Inferior parietal cortex (tissue), 1 donor: ENCODE measurements around the gene ALDH1A3.

ENCODE experiments used
- DNase-seq: peaks from one replicate; pipeline ENCODE4 v3.0.0-alpha.2; 2016; ENCODE audit errors: extremely low spot score

The ALDH1A3 gene

DNA sequence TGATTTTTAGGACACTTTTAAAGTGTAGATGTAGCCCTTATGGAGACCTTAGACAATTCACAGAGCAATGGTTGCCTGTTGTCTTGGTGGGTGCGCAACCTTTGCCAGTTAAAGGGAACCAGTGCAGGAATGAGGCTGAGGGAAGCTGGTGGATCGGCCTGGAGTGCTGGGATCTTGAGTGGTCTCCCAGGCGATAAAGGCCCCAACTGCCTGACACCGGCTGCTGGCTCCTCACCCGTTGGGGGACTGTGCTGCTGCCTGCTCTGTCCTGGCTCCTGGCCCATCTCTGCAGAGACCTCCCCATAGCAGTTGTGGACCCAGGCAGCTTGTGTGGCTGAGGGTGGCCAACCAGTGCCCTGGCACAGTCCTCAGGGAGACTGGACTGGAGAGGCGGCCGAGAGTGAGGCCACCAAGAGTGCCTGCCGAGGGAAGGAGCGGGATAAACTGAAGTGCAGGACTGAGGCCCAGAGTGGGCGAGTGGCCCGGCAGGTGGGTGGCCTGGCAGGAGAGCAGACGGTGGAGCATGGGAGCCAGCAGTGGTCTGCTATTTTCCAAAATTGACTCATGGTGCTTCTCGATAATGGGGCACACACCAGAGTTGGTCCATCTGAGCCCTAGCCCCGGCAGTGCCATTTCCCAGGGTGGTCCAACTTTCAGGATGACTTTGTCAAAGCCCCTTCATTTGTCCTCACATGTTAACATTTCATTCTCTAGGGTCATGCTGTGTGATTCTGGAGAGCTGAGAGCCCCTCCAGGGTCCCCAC lies 2.1 kb downstream of the ALDH1A3 start:
- DNase-seq: no peak

DNA sequence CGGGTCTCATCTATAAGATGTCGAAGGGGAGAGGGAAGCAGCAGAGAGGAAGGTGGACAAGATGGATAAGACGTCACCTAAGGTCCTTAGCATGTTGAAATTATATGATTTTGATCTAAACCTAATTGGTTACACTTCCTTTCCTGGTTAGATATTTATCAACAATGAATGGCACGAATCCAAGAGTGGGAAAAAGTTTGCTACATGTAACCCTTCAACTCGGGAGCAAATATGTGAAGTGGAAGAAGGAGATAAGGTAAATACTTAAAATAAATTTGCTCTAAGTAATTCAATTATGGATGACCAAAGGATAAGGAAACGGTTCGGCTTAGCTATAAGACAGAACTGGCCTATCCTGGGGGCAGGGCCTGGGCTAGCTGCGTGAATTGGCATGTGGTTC lies 5.5 kb downstream of the ALDH1A3 start:
- no peak for DNase-seq

DNA sequence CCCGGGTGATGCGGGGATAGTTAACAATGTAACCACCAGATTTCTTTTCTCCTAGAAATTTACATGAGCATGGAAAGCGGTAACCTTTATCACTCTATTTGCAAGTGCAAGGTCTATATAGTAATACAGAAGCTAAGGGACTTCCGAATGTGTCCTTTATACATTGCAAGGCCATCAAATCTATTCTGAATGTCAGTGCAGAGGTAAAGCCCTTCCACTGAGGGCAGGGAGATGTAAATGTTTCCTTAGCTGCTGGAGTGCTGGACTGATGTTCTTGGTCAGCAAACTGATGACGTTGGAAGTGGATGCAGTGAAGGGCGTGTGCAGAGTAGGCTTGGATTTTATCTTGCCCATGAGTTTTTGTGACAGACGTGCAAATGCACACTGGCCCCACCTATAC lies 6.2 kb downstream of the ALDH1A3 start:
- no peak for DNase-seq

DNA sequence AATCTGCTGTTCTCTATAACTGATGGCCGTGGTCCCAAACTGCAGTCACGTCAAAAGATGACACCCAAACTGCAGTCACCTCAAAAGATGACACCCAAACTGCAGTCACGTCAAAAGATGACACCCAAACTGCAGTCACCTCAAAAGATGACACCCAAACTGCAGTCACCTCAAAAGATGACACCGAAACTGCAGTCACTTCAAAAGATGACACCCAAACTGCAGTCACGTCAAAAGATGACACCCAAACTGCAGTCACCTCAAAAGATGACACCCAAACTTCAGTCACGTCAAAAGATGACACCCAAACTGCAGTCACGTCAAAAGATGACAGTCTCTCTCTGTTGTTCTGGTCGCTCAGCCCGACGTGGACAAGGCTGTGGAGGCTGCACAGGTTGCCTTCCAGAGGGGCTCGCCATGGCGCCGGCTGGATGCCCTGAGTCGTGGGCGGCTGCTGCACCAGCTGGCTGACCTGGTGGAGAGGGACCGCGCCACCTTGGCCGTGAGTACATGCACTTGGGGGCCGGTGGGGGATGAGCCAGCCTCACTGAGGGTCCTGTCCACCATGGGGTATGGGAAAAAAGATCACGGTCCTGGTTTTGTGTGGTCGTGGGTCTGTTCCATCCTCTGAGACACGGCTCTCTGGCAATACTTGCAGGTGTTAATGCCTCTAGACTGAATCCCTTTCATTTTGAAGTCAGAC lies 7.7 kb downstream of the ALDH1A3 start:
- no peak for DNase-seq

DNA sequence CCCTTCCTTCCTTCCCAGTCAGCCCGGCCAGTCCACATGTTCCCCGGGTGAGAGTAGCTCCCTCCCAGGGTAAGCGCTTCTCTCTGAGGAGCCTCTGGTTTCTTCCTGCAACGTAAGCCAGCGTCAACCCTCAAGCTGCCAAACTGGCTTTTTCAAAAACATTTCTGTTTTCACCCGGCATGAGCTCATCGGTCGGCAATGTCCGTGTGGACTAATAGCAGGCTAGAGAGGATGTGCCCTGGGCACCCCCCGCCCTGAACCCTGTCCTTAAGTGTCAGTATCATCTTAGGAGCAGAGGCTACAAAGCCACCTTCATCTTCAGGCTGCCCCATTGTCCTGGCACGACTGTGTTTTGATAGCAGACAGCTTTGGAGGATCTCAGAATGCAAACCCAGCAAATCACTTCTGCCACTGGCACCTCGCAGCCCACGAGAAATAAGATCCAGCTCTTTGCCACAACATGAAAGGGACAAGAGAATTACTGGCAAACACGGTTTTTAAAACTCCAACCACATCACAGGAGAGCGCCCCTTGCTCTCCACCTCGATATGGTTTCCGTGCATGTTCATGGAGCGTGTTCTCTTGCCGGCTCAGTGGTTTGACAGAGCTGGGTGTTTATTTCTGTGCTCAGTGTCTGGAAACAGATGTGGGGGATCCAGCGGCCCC lies 9.9 kb downstream of the ALDH1A3 start:
- DNase-seq: no peak

DNA sequence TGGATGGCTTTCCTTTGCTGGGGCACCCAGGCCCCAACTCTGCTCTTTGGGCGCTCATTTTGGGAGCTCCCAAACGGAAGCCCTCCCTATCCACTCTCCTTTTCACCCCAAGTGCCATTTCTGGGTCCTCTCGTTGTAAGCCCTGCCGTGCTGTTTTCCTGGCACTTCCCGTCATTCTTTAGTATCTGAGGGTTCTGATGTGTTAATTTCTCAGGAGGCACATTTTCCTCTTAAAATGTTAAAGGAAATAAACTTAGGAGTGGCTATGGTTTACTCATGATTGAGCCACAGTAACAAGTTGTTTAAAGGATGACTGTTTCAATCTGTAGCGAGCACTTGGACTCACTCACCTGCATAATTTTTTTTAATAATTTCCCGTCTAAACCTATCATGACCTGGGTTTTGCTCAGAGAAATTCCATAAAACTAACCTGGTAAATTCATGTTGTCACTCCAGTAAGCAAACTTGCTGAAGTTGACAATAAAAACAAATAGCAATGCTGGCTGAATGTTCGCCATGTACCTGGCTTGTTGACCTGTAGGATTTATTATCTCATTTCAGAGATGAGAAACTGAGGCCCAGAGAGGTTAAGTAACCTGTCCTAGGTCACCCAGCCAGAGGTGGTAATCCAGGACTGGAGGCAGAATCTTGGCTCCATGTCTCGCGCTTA lies 10.6 kb downstream of the ALDH1A3 start:
- DNase-seq: no peak

DNA sequence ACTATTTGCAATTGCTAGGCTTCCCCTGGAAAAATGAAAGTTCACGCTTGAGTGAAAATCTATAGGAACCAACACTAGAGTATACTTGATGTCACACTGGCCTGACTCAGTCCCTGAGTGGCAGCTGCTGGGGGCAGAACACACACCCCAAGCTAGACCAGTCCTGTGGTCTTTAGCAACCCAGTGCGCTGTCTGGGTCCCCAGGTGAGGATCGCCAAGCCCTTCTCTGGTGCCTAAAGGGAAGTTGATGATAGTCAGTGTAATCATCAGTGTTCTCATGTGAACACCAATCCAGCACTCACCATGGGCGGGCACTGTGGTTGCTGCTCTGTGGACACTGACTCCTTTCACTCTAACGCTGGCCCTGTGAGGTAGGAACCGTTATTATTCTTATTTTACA lies 11.2 kb downstream of the ALDH1A3 start:
- no peak for DNase-seq

DNA sequence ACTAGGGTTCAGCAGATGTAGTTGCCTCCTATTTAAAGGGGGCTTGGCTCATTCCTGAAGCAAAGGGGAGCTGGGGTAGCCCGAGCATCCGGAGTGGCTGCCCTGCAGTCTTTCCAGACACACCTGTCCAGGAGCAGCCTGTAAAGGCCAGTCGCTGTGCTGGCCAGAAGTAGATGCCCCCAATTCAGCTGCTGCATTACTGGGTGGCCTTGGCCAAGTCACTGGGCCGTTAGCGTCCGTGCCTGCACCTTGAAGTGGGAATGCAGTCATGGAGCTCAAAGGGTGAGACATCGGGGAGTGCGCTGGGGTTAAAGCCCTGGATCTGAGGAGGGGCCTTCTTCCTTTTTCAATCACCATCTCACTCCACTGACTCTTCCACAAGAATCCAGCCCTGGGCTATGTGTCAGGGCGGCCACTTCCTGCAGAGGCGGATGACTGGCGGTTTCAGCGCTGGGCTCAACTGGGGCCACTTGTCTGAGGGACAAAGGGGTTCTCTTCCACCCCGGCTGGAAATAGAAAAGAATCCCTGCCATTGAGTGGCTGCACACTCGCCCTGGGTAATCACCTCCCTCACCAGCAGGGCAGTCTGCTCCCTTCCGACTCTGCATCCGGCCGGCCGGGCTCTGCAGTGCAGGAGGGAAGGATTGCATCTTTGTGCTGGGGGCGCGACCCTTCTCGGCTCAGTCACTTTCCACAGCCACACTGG lies 11.8 kb downstream of the ALDH1A3 start:
- DNase-seq: peak; percentile 25

DNA sequence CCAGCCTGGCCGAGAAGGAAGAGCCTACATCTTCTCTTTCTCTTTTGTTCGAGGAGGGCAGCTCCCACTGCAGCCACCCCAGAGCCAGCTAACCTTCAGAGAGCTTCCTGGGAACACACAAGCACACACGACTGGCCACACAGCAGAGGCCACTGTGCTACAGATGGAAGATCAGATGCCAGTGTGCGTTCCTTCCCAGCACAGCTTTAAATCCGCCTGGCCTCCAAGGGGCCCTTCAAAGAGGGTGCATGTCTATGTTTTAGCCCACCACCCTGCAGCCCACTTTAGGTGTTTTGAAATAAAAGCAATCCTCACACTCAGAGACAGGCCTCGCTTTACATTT lies 12.4 kb downstream of the ALDH1A3 start:
- no peak for DNase-seq

DNA sequence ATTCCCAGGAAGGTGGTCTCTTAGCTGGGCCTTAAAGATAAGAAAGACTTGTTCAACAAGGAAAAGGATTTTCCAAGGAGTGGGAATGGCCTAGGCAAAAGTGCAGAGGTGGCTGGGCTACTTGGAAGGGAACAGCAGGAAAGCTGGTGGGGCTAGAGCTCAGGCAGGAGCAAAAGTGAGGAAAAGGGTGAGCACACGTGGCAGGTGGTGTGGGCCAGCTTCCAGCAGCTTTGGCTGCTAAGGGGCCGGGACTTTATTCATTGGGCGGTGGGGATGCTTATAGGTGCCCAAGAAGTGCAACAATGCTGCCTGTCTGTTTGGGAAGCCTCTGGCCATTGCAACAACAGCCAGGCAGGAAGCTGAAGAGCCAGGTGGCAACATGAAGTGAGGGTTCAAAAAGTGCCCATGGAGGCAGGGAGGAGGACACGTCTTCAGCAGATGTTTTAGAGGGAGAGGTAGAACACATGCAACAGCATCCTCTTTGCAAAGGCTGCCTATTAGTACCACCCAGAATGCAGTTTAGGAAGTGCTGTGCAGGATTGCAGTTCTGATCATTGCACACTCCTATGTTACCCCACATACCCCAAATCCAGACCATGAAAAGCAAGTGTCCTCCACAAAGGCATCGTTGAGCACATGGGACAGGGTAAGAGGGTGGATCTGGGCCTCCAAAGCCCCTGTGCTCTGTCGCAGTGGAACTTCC lies 13.8 kb downstream of the ALDH1A3 start:
- DNase-seq: no peak

DNA sequence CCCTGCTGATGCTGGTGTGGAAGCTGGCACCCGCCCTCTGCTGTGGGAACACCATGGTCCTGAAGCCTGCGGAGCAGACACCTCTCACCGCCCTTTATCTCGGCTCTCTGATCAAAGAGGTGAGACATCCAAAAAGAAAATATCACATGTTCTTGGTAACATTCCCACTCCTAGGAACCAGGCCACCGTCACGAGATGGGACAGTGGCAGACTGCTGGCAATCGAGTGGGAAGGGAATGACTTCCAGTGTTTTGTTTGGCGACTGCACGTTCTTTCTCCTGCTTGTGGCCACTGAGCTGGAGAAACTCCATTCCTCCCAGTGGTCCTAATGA lies 14.3 kb downstream of the ALDH1A3 start:
- no peak for DNase-seq

DNA sequence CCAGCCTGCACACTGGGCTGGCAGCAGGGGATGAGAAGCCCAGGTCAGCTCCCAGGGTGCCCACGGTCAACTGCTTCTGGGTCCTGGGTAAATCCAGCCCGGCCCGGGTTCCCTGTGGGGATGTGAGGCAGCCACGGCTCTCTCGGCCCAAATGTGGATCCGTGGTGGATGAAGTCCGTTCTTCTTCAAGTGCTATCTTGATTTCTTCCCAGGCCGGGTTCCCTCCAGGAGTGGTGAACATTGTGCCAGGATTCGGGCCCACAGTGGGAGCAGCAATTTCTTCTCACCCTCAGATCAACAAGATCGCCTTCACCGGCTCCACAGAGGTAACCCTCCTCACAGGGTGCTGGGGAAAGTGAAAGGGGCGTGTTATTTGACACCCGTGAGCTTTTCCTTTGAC lies 16.1 kb downstream of the ALDH1A3 start:
- no peak for DNase-seq

DNA sequence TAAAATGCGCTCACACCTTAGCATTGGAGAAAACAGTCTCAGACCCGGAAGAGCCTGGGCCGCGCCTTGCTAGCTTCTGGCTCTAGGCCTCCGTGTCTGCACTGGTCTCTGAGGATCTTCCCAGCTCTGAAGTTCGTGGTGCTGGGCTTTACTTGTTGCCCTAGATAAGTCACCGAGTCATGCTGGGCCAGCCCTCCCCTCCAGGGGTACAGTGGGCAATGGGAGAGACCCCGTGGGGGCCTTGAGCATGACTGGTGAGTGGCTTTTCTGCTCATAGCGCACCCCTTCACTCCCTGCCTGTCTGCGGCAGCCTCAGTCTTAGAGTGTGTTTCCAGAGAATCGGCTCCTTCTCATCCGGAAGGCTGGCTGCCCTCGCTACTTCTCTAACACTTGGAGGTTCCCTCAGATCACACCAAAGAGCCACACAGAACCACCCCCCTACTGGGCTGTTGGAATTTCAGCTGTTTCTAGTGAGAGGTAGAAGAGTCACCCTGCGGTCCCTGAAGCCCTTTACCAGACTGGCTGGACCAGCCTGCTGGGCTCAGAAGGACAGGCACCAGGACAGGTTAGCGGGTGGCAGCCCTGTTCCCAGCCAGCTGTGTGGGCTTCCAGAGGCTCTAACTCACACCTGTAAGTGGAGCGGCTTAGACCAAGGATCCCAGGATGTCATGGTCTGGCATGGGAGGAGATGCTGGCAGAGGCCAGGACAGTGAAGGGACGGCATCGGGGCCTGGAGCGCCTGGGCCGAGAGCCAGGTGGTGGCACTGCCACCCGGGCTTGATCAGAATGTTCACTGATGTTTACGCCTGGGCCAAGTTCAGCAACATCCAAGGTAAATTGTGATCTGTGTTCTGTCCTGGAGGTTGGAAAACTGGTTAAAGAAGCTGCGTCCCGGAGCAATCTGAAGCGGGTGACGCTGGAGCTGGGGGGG lies 17.9 kb downstream of the ALDH1A3 start:
- no peak for DNase-seq

DNA sequence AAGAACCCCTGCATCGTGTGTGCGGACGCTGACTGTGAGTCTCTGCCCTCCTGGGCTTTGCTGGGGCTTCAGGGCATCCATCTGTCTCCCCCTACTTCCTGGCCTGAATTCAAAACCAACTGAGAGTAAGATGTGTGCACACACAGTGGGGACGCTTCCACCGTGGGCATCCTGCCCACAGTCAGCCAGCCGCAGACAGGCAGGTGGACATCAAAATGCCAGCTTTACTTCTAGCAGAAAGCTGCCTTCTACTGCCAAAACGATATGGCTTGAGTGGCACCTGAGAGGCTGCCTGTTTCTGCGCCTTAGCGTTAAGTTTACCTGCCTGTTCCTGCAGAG lies 18.5 kb downstream of the ALDH1A3 start:
- no peak for DNase-seq

DNA sequence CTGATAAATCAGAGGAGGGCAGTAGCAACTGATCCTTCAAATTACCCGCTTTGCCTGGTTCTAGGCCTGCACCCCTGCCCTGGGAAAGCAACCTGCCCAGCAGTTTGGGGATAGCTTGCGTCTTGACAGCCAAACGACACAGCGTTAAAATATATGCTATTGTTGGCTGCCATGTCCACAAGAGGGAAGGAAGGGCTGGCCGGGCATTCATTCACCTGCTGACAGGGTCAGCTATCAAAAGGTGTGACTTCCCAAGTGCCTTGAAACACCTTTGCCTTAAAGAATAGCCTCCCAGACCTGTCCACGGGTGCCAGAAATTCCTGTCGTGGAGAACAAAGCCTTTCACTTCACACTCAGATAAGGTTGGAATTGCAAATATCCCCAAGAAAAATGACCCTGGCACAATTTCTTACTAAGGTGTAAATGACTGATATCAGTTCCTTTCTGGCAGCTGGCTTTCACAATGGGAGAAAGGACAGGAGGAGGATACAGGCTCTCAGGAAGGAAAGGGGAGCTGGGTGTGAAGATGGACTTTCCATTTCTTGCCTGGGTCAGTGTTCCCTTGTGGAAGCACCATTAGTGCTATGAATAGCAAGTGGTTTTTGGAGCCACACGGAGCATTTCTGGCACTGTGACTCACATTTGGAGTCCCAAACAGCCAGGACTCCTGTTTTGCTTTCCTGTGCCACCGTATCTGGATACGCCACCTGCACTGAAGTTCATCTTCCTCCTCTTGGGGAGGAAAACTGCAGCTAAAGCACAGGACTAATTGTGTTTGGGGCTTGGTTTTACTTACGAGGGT lies 19.2 kb downstream of the ALDH1A3 start:
- DNase-seq: no peak

DNA sequence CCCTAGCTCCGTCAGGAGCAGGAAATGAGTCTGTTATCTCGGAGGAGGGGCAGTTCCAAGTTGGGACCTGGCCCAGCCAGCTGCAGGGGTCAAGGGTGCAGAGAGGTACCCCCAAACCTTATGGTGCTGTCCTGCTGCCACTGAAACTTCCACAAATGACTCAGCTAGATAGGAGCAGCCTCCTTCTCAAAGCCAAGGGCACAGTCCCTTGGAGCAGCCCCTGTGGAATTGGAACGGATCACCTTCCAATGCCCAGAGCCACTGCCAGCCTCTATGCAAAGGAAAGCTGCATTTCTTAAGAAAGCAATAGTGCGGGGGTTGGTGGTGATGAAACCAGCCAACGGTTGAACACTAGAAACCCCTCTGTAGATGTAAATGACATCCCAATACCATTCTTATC lies 20.0 kb downstream of the ALDH1A3 start:
- DNase-seq: no peak

DNA sequence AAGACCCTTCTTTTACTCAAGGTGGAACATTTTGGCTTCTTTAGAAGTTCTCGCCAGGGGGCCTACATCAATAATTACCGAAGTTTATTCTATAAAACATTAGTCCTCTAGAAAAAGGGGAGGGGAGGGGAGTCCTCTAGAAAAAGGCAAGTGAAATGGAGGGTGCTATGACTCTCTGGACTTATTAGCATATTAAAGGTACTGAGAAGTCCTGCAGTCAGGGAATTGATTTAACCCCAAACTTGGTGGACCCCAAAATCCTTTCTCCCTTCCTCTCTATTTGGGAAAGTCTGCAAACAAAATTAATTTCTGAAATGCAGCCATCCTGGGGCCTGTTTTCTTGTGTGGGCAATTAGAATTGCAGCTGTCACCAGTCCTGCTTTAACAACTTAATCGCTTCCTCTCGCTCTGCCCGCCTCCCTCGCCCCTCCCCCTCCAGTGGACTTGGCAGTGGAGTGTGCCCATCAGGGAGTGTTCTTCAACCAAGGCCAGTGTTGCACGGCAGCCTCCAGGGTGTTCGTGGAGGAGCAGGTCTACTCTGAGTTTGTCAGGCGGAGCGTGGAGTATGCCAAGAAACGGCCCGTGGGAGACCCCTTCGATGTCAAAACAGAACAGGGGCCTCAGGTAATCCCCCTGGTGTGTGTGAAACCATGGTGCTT lies 20.6 kb downstream of the ALDH1A3 start:
- DNase-seq: no peak

DNA sequence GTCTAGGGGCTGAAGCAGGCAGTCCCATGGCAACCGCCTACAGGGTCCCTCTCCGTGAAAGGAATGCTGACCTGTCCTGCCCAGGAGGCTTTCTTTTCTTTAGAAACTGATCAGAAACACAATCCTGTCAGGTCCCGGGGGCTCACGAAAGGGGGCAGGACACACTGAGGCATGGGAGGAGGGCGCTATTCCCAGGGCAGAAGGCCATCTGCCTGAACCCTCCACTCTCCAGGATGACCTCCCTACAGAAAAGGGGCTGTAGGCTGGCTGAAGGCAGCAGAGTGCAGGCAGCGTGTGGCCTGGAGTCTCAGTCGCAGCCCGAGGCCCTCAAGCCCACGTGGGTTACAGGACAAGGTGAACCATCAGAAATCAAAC lies 21.2 kb downstream of the ALDH1A3 start:
- no peak for DNase-seq

DNA sequence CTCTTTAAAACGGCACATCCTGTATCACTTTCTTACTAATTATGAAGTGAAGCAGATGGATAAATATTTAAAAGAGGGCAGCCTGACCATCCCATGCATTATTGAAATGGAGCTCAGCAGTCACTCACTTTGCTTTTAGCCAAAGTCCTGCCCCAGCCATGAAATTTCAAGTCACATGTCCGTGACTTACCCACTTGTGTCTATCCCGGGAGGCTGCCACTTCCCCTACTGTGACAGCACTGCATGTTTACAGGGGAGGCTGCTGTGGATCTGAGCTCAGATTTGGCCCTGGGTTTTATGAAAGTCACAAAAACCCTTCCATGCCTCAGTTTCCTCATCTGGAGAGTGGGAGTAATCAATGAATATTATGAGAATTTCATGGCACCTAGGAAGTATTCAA lies 21.7 kb downstream of the ALDH1A3 start:
- DNase-seq: no peak
